ENCODE data around the gene CIB4.

DNA sequence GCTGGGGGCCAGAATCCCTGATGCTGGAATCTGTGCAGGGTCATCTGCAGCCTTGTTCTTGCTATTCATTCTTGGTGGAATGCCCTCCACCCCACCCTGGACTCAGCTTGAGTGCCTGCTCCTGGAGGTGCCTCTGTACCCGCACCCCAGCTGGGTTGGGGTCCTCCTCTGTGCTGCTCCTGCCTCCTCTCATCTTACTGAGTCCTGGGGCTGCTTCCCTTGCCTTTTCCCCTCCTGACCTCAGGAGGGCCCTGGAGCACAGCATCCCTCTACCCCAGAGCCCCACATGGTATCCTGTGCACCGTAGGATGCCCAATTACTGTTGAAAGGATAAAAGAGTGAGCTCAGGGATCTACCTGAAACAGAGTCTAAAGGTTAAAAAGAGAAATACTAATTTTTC lies 81.6 kb downstream of the CIB4 start:
- TF ChIP-seq, protein P1, sequence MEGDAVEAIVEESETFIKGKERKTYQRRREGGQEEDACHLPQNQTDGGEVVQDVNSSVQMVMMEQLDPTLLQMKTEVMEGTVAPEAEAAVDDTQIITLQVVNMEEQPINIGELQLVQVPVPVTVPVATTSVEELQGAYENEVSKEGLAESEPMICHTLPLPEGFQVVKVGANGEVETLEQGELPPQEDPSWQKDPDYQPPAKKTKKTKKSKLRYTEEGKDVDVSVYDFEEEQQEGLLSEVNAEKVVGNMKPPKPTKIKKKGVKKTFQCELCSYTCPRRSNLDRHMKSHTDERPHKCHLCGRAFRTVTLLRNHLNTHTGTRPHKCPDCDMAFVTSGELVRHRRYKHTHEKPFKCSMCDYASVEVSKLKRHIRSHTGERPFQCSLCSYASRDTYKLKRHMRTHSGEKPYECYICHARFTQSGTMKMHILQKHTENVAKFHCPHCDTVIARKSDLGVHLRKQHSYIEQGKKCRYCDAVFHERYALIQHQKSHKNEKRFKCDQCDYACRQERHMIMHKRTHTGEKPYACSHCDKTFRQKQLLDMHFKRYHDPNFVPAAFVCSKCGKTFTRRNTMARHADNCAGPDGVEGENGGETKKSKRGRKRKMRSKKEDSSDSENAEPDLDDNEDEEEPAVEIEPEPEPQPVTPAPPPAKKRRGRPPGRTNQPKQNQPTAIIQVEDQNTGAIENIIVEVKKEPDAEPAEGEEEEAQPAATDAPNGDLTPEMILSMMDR (IDR thresholded peaks at IDR 0.05; ENCODE audit: borderline replicate concordance, extremely low read depth, low read length, poor library complexity, severe bottlenecking), result no peak
- no peak for TF ChIP-seq EZH2 (IDR thresholded peaks at IDR 0.05; ENCODE audit: borderline replicate concordance, low read depth, low read length, severe bottlenecking)

Measured in DND-41 (cell line).